H9 (cell line): ENCODE results near the gene MAP3K20. TPM values are rescaled to one million over a fixed set of nuclear protein-coding genes. Genes with fewer than 3 reads are reported as not detected.

ENCODE experiments used
- DNase-seq: peaks from one replicate; pipeline ENCODE4 v3.0.0-alpha.2; 2017
- H2AFZ ChIP-seq: one replicate; pipeline ENCODE4 v1.6.1; 2013; ENCODE audit warnings: mild to moderate bottlenecking, low read length, control low read depth, moderate library complexity
- H2AK5ac ChIP-seq: 2 replicates; pipeline ENCODE4 v1.6.1; 2013; ENCODE audit warnings: low read length, control low read depth, mixed read lengths; ENCODE audit not compliant: insufficient read length
- H2BK120ac ChIP-seq: one replicate; pipeline ENCODE4 v1.6.1; 2013; ENCODE audit warnings: low read depth, mild to moderate bottlenecking, low read length, control low read depth, inconsistent platforms; ENCODE audit not compliant: poor library complexity, severe bottlenecking
- H2BK12ac ChIP-seq: 2 replicates; pipeline ENCODE4 v1.6.1; 2013; ENCODE audit warnings: low read length, control low read depth, mixed read lengths, low read depth; ENCODE audit not compliant: insufficient read length
- H2BK15ac ChIP-seq: 2 replicates; pipeline ENCODE4 v1.6.1; 2013; ENCODE audit warnings: low read depth, low read length, control low read depth
- H2BK20ac ChIP-seq: one replicate; pipeline ENCODE4 v1.6.1; 2013; ENCODE audit warnings: low read depth, mild to moderate bottlenecking, low read length, control low read depth, inconsistent platforms; ENCODE audit not compliant: poor library complexity, severe bottlenecking
- H2BK5ac ChIP-seq: 2 replicates; pipeline ENCODE4 v1.6.1; 2013; ENCODE audit warnings: low read length, control low read depth, mixed read lengths; ENCODE audit not compliant: insufficient read length
- H3K14ac ChIP-seq: 2 replicates; pipeline ENCODE4 v1.6.1; 2013; ENCODE audit warnings: low read length, control low read depth; ENCODE audit not compliant: insufficient read depth
- H3K18ac ChIP-seq: 2 replicates; pipeline ENCODE4 v1.6.1; 2013; ENCODE audit warnings: low read depth, mild to moderate bottlenecking, mixed read lengths, low read length, control low read depth; ENCODE audit not compliant: insufficient read length
- H3K23ac ChIP-seq: 2 replicates; pipeline ENCODE4 v1.6.1; 2013; ENCODE audit warnings: low read length, control low read depth, mixed read lengths, low read depth; ENCODE audit not compliant: insufficient read length
- H3K23me2 ChIP-seq: 2 replicates; pipeline ENCODE4 v1.6.1; 2013; ENCODE audit warnings: low read depth, mild to moderate bottlenecking, mixed read lengths, low read length, control low read depth; ENCODE audit not compliant: insufficient read length, poor library complexity, severe bottlenecking
- H3K27ac ChIP-seq: 2 replicates; pipeline ENCODE4 v1.5.1; 2013; ENCODE audit warnings: low read length, control low read depth, mixed read lengths, low read depth; ENCODE audit not compliant: insufficient read length
- H3K27me3 ChIP-seq: 2 replicates; pipeline ENCODE4 v1.6.1; 2013; ENCODE audit warnings: low read length, control low read depth, inconsistent platforms; ENCODE audit not compliant: insufficient read depth
- H3K4ac ChIP-seq: 2 replicates; pipeline ENCODE4 v1.6.1; 2013; ENCODE audit warnings: low read depth, mild to moderate bottlenecking, control low read depth, inconsistent platforms, low read length, moderate library complexity
- H3K4me1 ChIP-seq: 2 replicates; pipeline ENCODE4 v1.6.1; 2013; ENCODE audit warnings: low read length, control low read depth, inconsistent platforms; ENCODE audit not compliant: insufficient read depth
- H3K4me2 ChIP-seq: 2 replicates; pipeline ENCODE4 v1.6.1; 2013; ENCODE audit warnings: low read length, control low read depth, mixed read lengths; ENCODE audit not compliant: insufficient read length, insufficient read depth
- H3K56ac ChIP-seq: 2 replicates; pipeline ENCODE4 v1.6.1; 2013; ENCODE audit warnings: low read depth, mild to moderate bottlenecking, mixed read lengths, low read length, control low read depth; ENCODE audit not compliant: insufficient read length
- H3K79me1 ChIP-seq: 2 replicates; pipeline ENCODE4 v1.6.1; 2013; ENCODE audit warnings: low read depth, mild to moderate bottlenecking, moderate library complexity, low read length, control low read depth, inconsistent platforms; ENCODE audit not compliant: insufficient read depth, poor library complexity, severe bottlenecking
- H3K79me2 ChIP-seq: 2 replicates; pipeline ENCODE4 v1.6.1; 2013; ENCODE audit warnings: low read length, control low read depth, inconsistent platforms; ENCODE audit not compliant: insufficient read depth
- H3K9ac ChIP-seq: 2 replicates; pipeline ENCODE4 v1.6.1; 2013; ENCODE audit warnings: low read length, control low read depth, mixed read lengths; ENCODE audit not compliant: insufficient read length; ENCODE audit errors: extremely low read depth
- H3K9me3 ChIP-seq: one replicate; pipeline ENCODE4 v1.6.1; 2013; ENCODE audit warnings: low read depth, low read length, inconsistent platforms; ENCODE audit not compliant: control insufficient read depth
- H3T11ph ChIP-seq: one replicate; pipeline ENCODE4 v1.6.1; 2013; ENCODE audit warnings: mild to moderate bottlenecking, low read length, control low read depth, inconsistent platforms
- H4K20me1 ChIP-seq: one replicate; pipeline ENCODE4 v1.6.1; 2013; ENCODE audit not compliant: control insufficient read depth, insufficient read length, insufficient read depth
- H4K5ac ChIP-seq: 2 replicates; pipeline ENCODE4 v1.6.1; 2013; ENCODE audit warnings: low read depth, mild to moderate bottlenecking, mixed read lengths, low read length, control low read depth; ENCODE audit not compliant: insufficient read length
- H4K8ac ChIP-seq: replicated peaks from 2 replicates; pipeline ENCODE4 v1.6.1; 2013; ENCODE audit warnings: low read length, control low read depth, mixed read lengths, low read depth; ENCODE audit not compliant: insufficient read length
- H4K91ac ChIP-seq: 2 replicates; pipeline ENCODE4 v1.6.1; 2013; ENCODE audit warnings: low read depth, mild to moderate bottlenecking, moderate library complexity, mixed read lengths, low read length, control low read depth; ENCODE audit not compliant: insufficient read length
- H3K27ac Mint-ChIP-seq, 3 experiments: 2 replicates in 2 of 3; 3 replicates in 1 of 3; pipeline ENCODE4 v1.8.0; 2020 to 2021; ENCODE audit warnings: mixed read lengths in 3 of 3, mild to moderate bottlenecking in 1 of 3, moderate library complexity in 1 of 3
- H3K27me3 Mint-ChIP-seq: 2 replicates; pipeline ENCODE4 v1.8.0; 2021; ENCODE audit warnings: low read depth, mild to moderate bottlenecking, moderate library complexity, mixed read lengths
- H3K36me3 Mint-ChIP-seq, 3 experiments: 2 replicates in 2 of 3; 3 replicates in 1 of 3; pipeline ENCODE4 v1.8.0; 2020 to 2021; ENCODE audit warnings: low read depth in 3 of 3, mixed read lengths in 3 of 3; ENCODE audit not compliant: insufficient read depth in 1 of 3
- H3K4me1 Mint-ChIP-seq, 2 experiments: 2 replicates each; pipeline ENCODE4 v1.8.0; 2020; ENCODE audit warnings: mixed read lengths in 2 of 2
- H3K4me3 Mint-ChIP-seq, 2 experiments: 2 replicates in 1 of 2; 3 replicates in 1 of 2; pipeline ENCODE4 v1.8.0; 2020 to 2021; ENCODE audit warnings: mild to moderate bottlenecking in 2 of 2, mixed read lengths in 2 of 2, moderate library complexity in 1 of 2
- H3K9me3 Mint-ChIP-seq, 2 experiments: 2 replicates in 1 of 2; 3 replicates in 1 of 2; pipeline ENCODE4 v1.8.0; 2020; ENCODE audit warnings: mild to moderate bottlenecking in 2 of 2, mixed read lengths in 2 of 2, moderate library complexity in 1 of 2
- CTCF ChIP-seq: fragments of 200-600 bp; sonication (generic); conservative IDR thresholded peaks from 3 replicates; pipeline ENCODE4 v1.8.0; 2021; ENCODE audit warnings: antibody characterized with exemption, mild to moderate bottlenecking
- WGBS: extraction: QIAGEN DNeasy Blood & Tissue Kit; methylation state at CpG from one replicate; pipeline ENCODE4 v1.1.7; 2013; ENCODE audit warnings: missing lambda C conversion rate, low lambda C conversion rate, mixed read lengths; ENCODE audit not compliant: insufficient read length; ENCODE audit errors: extremely low coverage; 5-methylcytosine and 5-hydroxymethylcytosine counted together
- total RNA-seq: library from RNA; stranded (reverse); gene quantifications from 2 replicates; pipeline ENCODE4 v1.2.1, GENCODE V29; 2021

Gene MAP3K20
- total RNA-seq, 1 experiment from 2014 or later, result 8.7 TPM

- Histone ChIP-seq H4K8ac (no peak overlapping the region), H2BK15ac (no peak overlapping the region), H4K20me1 (no peaks in the 10 kb centered on the region), H3K79me2 (no peaks in the 10 kb centered on the region), H3K27ac (no peak overlapping the region), H2AFZ (no peak overlapping the region), H3K23me2 (no peaks in the 10 kb centered on the region), H2BK12ac (no peak overlapping the region), H3T11ph (no peak overlapping the region), H4K91ac (no peak overlapping the region), H3K14ac (no peak overlapping the region), H3K4me1 (no peaks in the 10 kb centered on the region), H2BK5ac (no peak overlapping the region), H2AK5ac (no peak overlapping the region), H3K18ac (no peak overlapping the region), H2BK120ac (no peak overlapping the region), H3K4ac (no peak overlapping the region), H3K4me2 (no peak overlapping the region), H3K27me3 (no peaks in the 10 kb centered on the region), H3K9me3 (no peaks in the 10 kb centered on the region), H3K56ac (no peak overlapping the region), H4K5ac (no peak overlapping the region), H3K9ac (no peak overlapping the region), H2BK20ac (no peak overlapping the region), H3K23ac (no peak overlapping the region), H3K79me1 (no peaks in the 10 kb centered on the region)
- no peaks in the 10 kb centered on the region for H3K36me3 Mint-ChIP-seq
- H3K27ac Mint-ChIP-seq, result no peak overlapping the region
- no CpG with 5 or more reads among the region's 3 CpGs for WGBS
- DNase-seq, result no peak
- H3K4me3 Mint-ChIP-seq, result no peak overlapping the region
- H3K9me3 Mint-ChIP-seq, result no peaks in the 10 kb centered on the region
- H3K27me3 Mint-ChIP-seq, result no peaks in the 10 kb centered on the region
- no peak for TF ChIP-seq CTCF
- peaks cover 4 to 11% of the 10 kb centered on the region in 2 experiments; a peak in 2 of 4 replicates for H3K4me1 Mint-ChIP-seq
Measured at GRCh38 chr2:173033084-173033483, 42.6 kb upstream of the MAP3K20 start.
